Astrocyte (in vitro differentiated cells and primary cell): ENCODE data around the gene CHD5.

Experiments used
- CTCF ChIP-seq: IDR thresholded peaks from 2 replicates; pipeline ENCODE4 v1.5.1; 2011; ENCODE audit warnings: low read depth, mild to moderate bottlenecking, inconsistent platforms, low read length, moderate library complexity; ENCODE audit not compliant: insufficient read depth
- EZH2 ChIP-seq: IDR thresholded peaks from 2 replicates; pipeline ENCODE4 v1.6.1; 2012; ENCODE audit warnings: mild to moderate bottlenecking, low read length, inconsistent platforms; ENCODE audit not compliant: insufficient read depth

- TF ChIP-seq CTCF, result no peak
- no peak for TF ChIP-seq EZH2
Observed at GRCh38 chr1:6140413-6140812, 39.7 kb downstream of the CHD5 start.
